Mononuclear cell (primary cell): Measurements from ENCODE around the gene HLA-E. TPM values are rescaled to one million over a fixed set of nuclear protein-coding genes. Genes with fewer than 3 reads are reported as not detected.
"Not testable (repeated sequence)": the region's sequence is repeated elsewhere in the genome, so short reads cannot be mapped to it uniquely, and the experiment has no call there.

ENCODE experiments used
- H3K27me3 ChIP-seq: 2 replicates; pipeline ENCODE4 v1.6.0; 2011; ENCODE audit warnings: low read length, control low read depth; ENCODE audit not compliant: insufficient read depth
- H3K4me1 ChIP-seq: 2 replicates; pipeline ENCODE4 v1.5.1; 2011; ENCODE audit warnings: mild to moderate bottlenecking, low read length, control low read depth; ENCODE audit not compliant: insufficient read depth
- H3K4me3 ChIP-seq: 2 replicates; pipeline ENCODE4 v1.5.1; 2011; ENCODE audit warnings: mild to moderate bottlenecking, low read length, moderate library complexity
- H3K9me3 ChIP-seq: 2 replicates; pipeline ENCODE4 v1.5.1; 2011; ENCODE audit warnings: low read depth, mild to moderate bottlenecking, control low read depth, low read length
- total RNA-seq: library from RNA; depleted of rRNA; stranded (reverse); fragments of >200 nt; gene quantifications from one replicate; pipeline ENCODE4 v1.2.3, GENCODE V29; 2012

Gene HLA-E
- total RNA-seq, 1 donor, result 1,812 TPM

DNA sequence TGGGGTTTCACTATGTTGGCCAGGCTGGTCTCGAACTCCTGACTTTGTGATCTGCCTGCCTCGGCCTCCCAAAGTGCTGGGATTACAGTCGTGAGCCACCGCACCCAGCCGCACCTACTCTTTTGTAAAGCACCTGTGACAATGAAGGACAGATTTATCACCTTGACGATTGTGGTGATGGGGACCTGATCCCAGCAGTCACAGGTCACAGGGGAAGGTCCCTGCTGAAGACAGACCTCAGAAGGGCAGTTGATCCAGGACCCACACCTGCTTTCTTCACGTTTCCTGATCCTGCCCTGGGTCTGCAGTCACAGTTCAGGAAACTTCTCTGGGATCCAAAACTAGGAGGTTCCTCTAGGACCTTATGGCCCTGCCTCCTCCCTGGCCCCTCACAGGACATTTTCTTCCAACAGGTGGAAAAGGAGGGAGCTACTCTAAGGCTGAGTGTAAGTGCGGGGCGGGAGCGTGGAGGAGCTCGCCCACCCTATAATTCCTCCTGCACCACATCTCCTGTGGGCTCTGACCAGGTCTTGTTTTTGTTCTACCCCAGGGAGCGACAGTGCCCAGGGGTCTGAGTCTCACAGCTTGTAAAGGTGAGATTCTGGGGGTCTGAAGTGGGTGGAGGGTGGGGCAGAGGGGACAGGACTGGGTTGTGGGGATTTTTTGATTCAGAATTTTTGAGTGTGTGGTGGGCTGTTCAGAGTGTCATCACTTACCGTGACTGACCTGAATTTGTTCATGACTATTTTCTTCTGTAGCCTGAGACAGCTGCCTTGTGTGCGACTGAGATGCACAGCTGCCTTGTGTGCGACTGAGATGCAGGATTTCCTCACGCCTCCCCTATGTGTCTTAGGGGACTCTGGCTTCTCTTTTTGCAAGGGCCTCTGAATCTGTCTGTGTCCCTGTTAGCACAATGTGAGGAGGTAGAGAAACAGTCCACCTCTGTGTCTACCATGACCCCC, 3.0 kb downstream of the HLA-E start:
- no peaks in the 10 kb centered on the region for H3K9me3 ChIP-seq
- peak overlapping the region; percentile 100 for H3K4me3 ChIP-seq
- H3K27me3 ChIP-seq, result no peaks in the 10 kb centered on the region
- peaks cover 73% of the 10 kb centered on the region for H3K4me1 ChIP-seq

DNA sequence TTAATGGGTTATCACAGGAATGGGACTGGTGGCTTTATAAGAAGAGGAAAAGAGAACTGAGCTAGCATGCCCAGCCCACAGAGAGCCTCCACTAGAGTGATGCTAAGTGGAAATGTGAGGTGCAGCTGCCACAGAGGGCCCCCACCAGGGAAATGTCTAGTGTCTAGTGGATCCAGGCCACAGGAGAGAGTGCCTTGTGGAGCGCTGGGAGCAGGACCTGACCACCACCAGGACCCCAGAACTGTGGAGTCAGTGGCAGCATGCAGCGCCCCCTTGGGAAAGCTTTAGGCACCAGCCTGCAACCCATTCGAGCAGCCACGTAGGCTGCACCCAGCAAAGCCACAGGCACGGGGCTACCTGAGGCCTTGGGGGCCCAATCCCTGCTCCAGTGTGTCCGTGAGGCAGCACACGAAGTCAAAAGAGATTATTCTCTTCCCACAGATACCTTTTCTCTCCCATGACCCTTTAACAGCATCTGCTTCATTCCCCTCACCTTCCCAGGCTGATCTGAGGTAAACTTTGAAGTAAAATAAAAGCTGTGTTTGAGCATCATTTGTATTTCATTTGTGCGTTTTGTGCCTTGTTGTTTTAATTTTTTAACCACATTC, 4.4 kb downstream of the HLA-E start:
- H3K27me3 ChIP-seq, result no peaks in the 10 kb centered on the region
- H3K4me3 ChIP-seq, result no peak overlapping the region
- peaks cover 75% of the 10 kb centered on the region for H3K4me1 ChIP-seq
- H3K9me3 ChIP-seq, result no peaks in the 10 kb centered on the region

DNA sequence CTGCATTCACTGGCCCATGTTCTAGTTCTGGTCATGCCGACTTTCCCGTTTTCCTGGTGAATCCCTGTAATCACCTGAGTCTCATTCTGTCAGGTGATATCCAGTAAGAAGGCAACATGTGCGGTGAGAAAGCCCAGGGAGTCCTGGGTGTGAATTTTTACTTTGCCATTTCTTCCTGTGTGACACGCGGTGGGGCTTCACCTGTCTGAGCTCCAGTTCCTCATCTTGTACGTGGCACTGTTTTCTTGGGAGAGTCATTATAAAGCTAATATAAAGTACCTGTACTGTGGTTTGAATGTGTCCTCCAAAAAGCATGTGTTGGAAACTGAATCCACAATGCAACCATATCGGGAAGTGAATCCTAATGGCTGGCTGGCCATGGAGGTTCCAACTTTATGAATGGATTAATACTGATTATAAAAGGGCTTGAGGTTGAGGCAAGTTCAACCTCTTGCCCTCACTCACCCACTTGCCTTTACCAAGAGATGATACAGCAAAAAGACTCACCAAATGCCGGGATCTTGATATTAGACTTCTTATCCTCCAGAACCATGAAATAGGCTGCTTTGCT, 5.1 kb downstream of the HLA-E start:
- H3K4me1 ChIP-seq, result peaks cover 75% of the 10 kb centered on the region
- no peaks in the 10 kb centered on the region for H3K27me3 ChIP-seq
- no peak overlapping the region for H3K4me3 ChIP-seq
- no peaks in the 10 kb centered on the region for H3K9me3 ChIP-seq

DNA sequence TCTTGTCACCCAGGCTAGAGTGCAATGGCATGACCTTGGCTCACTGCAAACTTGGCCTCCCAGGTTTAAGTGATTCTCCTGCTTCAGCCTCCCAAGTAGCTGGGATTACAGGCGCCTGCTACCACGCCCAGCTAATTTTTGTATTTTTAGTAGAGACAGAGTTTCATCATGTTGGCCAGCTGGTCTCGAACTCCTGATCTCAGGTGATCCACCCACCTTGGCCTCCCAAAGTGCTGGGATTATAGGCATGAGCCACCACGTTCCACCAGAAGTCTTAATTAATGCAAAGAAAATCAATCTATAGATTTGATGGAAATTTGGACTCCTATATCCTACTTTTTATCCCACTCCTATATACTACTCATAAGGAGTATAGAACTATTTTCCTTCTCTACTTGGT, 5.8 kb downstream of the HLA-E start:
- not testable (repeated sequence) for H3K9me3 ChIP-seq, H3K27me3 ChIP-seq, H3K4me3 ChIP-seq
- H3K4me1 ChIP-seq, result peaks cover 78% of the 10 kb centered on the region

DNA sequence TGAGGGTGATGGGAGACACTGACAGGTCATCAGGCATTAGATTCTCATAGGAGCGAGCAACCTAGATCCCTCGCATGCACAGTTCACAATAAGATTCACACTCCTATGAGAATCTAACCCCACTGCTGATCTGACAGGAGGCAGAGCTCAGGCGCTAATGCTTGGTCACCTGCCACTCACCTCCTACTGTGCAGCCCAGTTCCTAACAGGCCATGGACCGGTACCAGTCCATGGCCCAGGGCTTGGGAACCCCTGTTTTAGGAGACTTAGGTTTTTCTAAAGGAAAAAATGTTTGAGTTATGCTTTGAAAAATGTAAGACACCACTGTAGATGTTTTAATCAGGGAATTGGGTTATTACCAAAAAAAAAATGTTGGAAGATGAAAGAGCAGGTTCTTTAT, 6.7 kb downstream of the HLA-E start:
- Histone ChIP-seq H3K4me3 (no peak overlapping the region), H3K9me3 (no peaks in the 10 kb centered on the region), H3K4me1 (peaks cover 80% of the 10 kb centered on the region), H3K27me3 (no peaks in the 10 kb centered on the region)

DNA sequence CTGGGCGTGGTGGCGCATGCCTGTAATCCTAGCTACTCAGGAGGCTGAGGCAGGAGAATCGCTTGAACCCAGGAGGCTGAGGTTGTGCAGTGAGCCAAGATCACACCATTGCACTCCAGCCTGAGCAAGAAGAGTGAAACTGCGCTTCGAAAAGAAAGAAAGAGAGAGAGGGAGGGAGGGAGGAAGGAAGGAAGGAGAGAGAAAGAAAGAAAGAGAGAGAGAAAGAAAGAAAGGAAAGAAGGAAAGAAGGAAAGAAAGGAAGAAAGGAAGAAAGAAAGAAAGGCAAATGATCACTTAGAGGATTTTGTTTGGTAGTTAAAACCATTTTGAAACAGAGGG, 7.9 kb downstream of the HLA-E start:
- not testable (repeated sequence) for H3K27me3 ChIP-seq, H3K4me3 ChIP-seq, H3K9me3 ChIP-seq
- peaks cover 70% of the 10 kb centered on the region for H3K4me1 ChIP-seq

DNA sequence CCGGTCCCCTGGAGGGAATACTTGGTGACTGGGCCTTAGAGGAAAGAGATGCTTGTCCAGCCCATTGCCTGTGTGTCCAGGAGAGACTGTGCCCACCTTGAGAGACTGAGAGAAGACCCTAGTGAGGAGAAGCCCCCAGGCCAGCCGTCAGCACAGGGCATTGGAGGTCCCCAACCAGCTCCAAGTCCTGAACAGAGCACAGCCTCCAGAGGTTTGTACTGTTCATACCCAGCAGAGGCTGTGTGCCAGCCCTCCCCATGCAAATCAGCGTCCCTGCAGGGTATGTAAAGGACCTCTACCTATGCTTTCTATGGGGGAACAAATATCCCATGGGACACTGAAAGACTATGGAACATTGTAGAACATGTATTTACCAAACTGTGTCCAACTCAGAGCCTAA, 8.4 kb downstream of the HLA-E start:
- Histone ChIP-seq H3K27me3 (no peaks in the 10 kb centered on the region), H3K9me3 (no peaks in the 10 kb centered on the region), H3K4me3 (no peak overlapping the region), H3K4me1 (peaks cover 65% of the 10 kb centered on the region)

DNA sequence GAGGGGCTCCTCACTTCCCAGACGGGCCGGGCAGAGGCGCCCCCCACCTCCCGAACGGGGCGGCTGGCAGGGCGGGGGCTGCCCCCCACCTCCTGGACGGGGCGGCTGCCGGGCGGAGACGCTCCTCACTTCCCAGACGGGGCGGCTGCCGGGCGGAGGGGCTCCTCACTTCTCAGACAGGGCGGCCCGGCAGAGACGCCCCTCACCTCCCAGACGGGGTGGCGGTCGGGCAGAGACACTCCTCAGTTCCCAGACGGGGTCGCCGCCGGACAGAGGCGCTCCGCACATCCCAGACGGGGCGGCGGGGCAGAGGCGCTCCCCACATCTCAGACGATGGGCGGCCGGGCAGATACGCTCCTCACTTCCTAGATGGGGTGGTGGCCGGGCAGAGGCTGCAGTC, 9.4 kb downstream of the HLA-E start:
- not testable (repeated sequence) for H3K4me3 ChIP-seq, H3K27me3 ChIP-seq, H3K9me3 ChIP-seq
- peaks cover 63% of the 10 kb centered on the region for H3K4me1 ChIP-seq

DNA sequence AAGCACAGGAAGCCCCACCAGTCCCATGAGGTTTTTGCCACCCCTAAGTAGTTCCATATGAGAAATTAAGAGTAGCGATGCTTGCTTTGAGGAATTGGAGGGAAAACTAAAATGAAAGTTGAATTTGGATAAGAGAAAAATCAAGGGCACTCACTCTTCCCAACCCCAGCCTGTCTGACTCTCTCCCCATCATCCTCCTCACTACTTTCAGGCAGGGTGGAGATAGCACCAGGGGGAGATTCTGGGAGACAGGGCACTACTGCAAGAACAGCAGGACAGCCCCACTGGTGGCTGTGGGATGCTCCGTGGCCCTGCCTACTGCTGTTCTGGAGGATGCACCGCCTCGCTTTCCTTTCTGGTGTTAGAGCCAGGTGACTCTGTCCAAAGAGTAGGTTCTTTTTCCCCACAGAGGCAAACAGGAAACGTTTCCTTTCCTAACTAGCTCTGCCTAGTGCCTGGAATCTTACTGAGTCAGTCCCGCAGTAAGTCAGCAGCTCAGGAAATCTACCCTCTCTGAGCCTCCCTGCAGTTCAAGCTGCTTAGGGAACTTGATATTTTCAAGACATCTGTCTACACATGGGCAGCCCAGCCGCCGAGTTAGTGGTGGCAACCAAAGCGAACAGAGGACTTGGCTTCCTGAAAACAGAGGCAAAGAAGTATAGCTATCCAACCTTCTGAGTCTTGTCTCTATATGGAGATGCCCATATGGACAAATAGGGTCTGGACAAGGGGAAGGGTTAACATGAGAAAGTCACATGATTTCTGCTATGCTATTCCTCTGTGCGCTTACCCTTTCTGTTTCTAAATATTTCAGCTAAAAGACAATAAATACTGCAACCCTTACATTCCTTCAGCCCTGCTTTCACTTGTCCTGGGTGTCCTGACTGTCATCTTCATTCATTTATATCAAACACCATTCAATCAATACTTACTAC, 11.4 kb downstream of the HLA-E start:
- H3K27me3 ChIP-seq, result no peaks in the 10 kb centered on the region
- H3K4me3 ChIP-seq, result no peak overlapping the region
- no peaks in the 10 kb centered on the region for H3K9me3 ChIP-seq
- peaks cover 58% of the 10 kb centered on the region for H3K4me1 ChIP-seq

DNA sequence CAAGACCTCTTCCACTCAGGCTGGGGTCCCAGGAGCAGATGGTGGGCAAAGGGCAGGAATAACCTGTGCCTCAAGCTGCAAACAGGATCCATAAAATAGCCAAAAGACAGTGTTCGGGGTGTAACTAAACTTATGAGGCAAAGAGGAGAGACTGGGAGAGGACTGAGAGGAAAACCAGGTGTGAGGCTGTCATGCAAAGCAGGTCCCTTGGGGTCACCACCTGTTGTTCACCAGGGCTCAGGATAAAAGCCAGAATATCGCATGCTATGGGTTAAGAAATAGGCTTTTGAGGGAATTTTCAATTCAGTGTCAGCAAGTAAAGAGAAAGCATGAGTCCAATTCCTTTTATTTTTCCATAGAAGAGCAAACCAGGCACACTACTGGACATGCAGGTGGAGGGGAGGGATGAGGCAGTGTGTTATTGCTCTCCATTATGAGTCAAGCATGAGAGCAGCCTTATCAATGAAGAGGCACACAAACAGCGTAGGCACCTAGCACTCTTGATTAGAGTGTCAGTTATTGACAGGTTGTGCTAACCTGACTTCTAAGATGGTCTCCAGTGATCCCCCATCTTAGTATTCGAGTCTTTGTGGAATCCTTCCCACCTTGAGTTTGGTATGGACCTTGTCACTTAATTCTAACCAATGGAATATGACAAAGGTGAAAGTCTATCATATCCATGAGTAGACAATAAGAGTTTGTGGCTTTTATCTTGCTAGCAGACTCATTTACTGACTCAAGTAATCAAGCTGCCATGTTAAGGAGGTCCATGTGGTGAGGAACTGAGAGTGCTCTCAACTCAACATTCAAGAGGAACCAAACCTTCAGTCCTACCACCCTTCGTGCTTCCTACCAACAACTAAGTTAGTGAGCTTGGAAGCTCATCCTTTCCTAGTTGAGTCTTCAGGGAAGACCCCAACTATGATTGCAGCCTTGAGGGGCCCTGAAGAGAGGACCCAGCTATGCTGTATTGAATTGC, 18.8 kb downstream of the HLA-E start:
- peaks cover 89% of the 10 kb centered on the region for H3K4me1 ChIP-seq
- no peaks in the 10 kb centered on the region for H3K27me3 ChIP-seq
- H3K4me3 ChIP-seq, result no peak overlapping the region
- no peaks in the 10 kb centered on the region for H3K9me3 ChIP-seq

DNA sequence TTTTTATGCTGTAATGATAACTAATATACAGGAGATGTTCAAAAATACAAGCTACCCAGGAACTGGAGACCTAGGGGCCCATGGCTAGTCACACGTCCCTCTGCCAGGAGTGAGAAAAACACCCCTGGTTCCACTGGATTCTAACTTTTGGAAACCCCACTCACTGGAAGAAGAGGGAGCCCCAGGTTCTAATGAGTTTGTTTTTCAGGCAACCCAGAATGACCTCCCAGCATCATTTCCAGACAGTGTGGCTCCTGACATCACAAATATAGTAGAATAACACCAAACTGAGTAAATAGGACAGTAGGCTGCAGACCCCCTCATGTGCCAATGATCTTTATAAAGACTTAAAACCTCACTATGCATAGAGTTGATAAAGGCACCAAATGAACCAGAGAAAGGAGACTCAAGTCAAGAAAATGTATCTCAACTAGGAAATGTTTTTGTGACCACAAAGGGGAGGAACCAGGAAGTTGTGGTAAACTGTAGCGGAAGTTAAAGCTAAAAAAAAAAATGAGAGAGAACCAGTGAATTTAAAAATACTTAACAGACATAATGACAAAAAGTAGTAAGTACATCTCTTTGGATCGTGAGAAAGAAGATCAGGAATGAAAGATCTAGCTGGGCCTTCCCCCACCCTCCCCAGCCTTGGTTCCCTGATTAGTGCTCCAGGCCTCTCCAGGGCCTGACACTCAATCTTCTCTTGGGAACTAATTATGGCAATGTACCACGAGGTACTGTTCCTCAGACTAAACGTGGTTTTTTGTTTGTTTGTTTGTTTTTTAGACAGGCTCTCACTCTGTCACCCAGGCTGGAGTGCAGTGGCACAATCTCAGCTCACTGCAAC, 19.8 kb downstream of the HLA-E start:
- Histone ChIP-seq H3K4me1 (peaks cover 90% of the 10 kb centered on the region), H3K27me3 (no peaks in the 10 kb centered on the region), H3K4me3 (no peak overlapping the region), H3K9me3 (no peaks in the 10 kb centered on the region)

DNA sequence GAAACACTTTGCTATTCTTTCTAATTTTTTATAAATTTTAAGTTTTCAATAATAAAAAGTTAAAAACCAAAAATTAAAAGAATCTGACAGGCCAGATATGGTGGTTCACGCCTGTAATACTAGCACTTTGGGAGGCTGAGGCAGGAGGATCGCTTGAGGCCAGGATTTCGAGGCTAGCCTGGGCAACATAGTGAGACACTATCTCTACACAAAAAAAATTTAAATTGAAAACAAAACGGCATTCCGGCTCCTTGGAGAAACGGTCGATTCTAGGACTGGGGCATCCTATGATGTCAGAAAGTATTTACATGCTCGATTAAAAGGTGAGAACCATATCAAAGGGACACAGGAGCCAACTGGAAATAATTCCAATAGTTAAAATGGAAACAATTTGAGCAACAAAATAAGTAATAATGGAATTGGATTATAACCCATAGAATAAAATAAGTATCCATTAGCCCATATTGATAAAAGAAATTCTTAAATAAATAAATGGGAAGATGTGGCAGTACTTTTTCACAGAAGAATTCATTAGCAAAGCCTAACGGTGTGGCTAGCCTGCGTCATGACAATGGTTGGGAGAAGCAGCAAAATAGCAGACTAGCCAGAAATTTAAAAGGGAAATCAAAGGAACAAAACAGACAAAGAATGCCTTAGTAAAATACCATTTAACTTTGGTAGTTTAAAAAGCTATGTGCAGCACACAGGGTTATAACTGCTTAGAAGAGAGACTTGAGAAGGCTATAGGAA, 21.3 kb downstream of the HLA-E start:
- Histone ChIP-seq H3K27me3 (no peaks in the 10 kb centered on the region), H3K4me1 (peaks cover 92% of the 10 kb centered on the region), H3K4me3 (no peak overlapping the region), H3K9me3 (no peaks in the 10 kb centered on the region)

DNA sequence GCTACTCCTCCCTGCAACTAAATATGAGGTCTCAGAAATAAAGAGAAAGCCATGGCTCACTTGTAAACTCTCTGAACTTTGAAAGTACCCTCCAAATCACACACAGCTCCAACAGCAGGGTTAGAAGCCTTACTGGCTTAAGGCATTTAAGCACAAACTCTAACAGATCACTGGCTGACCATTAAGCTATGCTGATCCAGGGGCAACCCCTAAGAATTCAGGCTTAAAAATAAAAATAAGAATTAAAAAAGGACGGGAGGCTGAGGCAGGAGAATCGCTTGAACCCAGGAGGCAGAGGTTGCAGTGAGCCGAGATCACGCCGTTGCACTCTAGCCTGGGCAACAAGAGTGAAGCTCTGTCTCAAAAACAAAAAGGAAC, 21.8 kb downstream of the HLA-E start:
- Histone ChIP-seq H3K27me3 (no peaks in the 10 kb centered on the region), H3K4me1 (peaks cover 96% of the 10 kb centered on the region), H3K9me3 (no peaks in the 10 kb centered on the region), H3K4me3 (no peak overlapping the region)
